K562 (cell line): ENCODE measurements around the gene NPS. TPM values are rescaled to one million over a fixed set of nuclear protein-coding genes. Genes with fewer than 3 reads are reported as not detected.

Experiments
- ATAC-seq: fragments of 200-7000 bp; cut with Tn5 transposase; 3 replicates; pipeline ENCODE4 v1.9.1; 2020; ENCODE audit warnings: moderate library complexity
- Bru-seq: library from RNA; stranded (reverse); fragments of 400-500 nt; gene quantifications from one replicate; lab custom pipeline; 2021; lab: Mats Ljungman, UMichigan
- BruChase-seq, 2 experiments: library from RNA; stranded (reverse); fragments of 400-500 nt; gene quantifications; one replicate each; lab custom pipeline; 2021; lab: Mats Ljungman, UMichigan
- BruUV-seq: library from RNA; stranded (reverse); fragments of 400-500 nt; replicated peaks from 2 replicates; lab custom pipeline; 2021; lab: Mats Ljungman, UMichigan
- CTCF ChIA-PET: fragments of 300-600 bp; formaldehyde crosslinking; extraction: SDS; loops from one replicate; lab custom pipeline; 2021; ENCODE audit warnings: low intra/inter-chr PET ratio; lab: Yijun Ruan, JAX
- POLR2A ChIA-PET: fragments of 300-600, 350-650 bp; sonication (Branson Sonifier 250); formaldehyde crosslinking; extraction: SDS; loops from one replicate; lab custom pipeline; 2021; ENCODE audit warnings: antibody characterized with exemption, inconsistent platforms; lab: Yijun Ruan, JAX
- DNase-seq, 4 experiments: peaks; one replicate each; pipeline versions ENCODE4 v3.0.0 to v3.0.0-alpha.2; 2011 to 2018; ENCODE audit warnings: low spot score in 3 of 4, mixed read lengths in 3 of 4; ENCODE audit errors: extremely low read depth in 1 of 4
- FAIRE-seq: peaks from 2 replicates; lab custom pipeline; 2011; peaks lifted over from hg19 to GRCh38; lab: Jason Lieb, UNC
- H2AFZ ChIP-seq: 2 replicates; pipeline ENCODE4 v1.6.0; 2011; ENCODE audit warnings: low read depth, low read length, control low read depth, inconsistent platforms
- H3K27ac ChIP-seq: fragments of 200-600 bp; 3 replicates; pipeline ENCODE4 v1.8.0; 2011; ENCODE audit warnings: low read depth, mild to moderate bottlenecking, control low read depth, inconsistent platforms, low read length, moderate library complexity, mixed read lengths; ENCODE audit errors: extremely low read depth
- H3K27me3 ChIP-seq, 2 experiments: fragments of 300-600 bp in 1 of 2; 2 replicates in 1 of 2; 3 replicates in 1 of 2; pipeline versions ENCODE4 v1.6.0 to v1.8.0; 2011; ENCODE audit warnings: inconsistent platforms in 2 of 2, low read length in 2 of 2, mild to moderate bottlenecking in 1 of 2, mixed read lengths in 1 of 2, moderate library complexity in 1 of 2; ENCODE audit not compliant: control insufficient read depth in 2 of 2, insufficient read depth in 2 of 2
- H3K36me3 ChIP-seq: fragments of 300-600 bp; 3 replicates; pipeline ENCODE4 v1.8.0; 2011; ENCODE audit warnings: mild to moderate bottlenecking, low read length, inconsistent platforms; ENCODE audit not compliant: control insufficient read depth, insufficient read depth
- H3K4me1 ChIP-seq, 2 experiments: fragments of 200-600 bp in 1 of 2; replicated peaks in 1 of 2; 2 replicates in 1 of 2; 3 replicates in 1 of 2; pipeline versions ENCODE4 v1.5.1 to v1.8.0; 2011; ENCODE audit warnings: inconsistent platforms in 2 of 2, low read length in 2 of 2, mild to moderate bottlenecking in 1 of 2, mixed read lengths in 1 of 2, moderate library complexity in 1 of 2; ENCODE audit not compliant: control insufficient read depth in 2 of 2, insufficient read depth in 2 of 2
- H3K4me2 ChIP-seq: 2 replicates; pipeline ENCODE4 v1.6.1; 2011; ENCODE audit warnings: low read length, control low read depth, inconsistent platforms, mixed read lengths; ENCODE audit not compliant: insufficient read depth
- H3K4me3 ChIP-seq: fragments of 200-600 bp; sonication (generic), shearing (Covaris generic); 2 replicates; pipeline ENCODE4 v1.5.1; 2016; ENCODE audit warnings: control low read depth, inconsistent platforms
- H3K79me2 ChIP-seq: fragments of 200-600 bp; 3 replicates; pipeline ENCODE4 v1.8.0; 2011; ENCODE audit warnings: low read length, inconsistent platforms; ENCODE audit not compliant: control insufficient read depth, insufficient read depth
- H3K9ac ChIP-seq, 2 experiments: 2 replicates each; pipeline versions ENCODE4 v1.6.0 to v1.6.1; 2011; ENCODE audit warnings: low read depth in 2 of 2, low read length in 2 of 2, control low read depth in 1 of 2, inconsistent platforms in 1 of 2, mild to moderate bottlenecking in 1 of 2, mixed read lengths in 1 of 2; ENCODE audit not compliant: insufficient read depth in 1 of 2
- H3K9me1 ChIP-seq: one replicate; pipeline ENCODE4 v1.6.0; 2011; ENCODE audit warnings: inconsistent platforms, mild to moderate bottlenecking, low read length, moderate library complexity; ENCODE audit not compliant: control insufficient read depth, insufficient read depth
- H3K9me3 ChIP-seq: replicated peaks from 2 replicates; pipeline ENCODE4 v1.5.1; 2011; ENCODE audit warnings: low read depth, low read length, inconsistent platforms; ENCODE audit not compliant: control insufficient read depth, insufficient read depth
- H4K20me1 ChIP-seq: replicated peaks from 2 replicates; pipeline ENCODE4 v1.6.1; 2011; ENCODE audit warnings: low read length, inconsistent platforms, mixed read lengths; ENCODE audit not compliant: control insufficient read depth, insufficient read depth
- COPS2 ChIP-seq: fragments of 450-650 bp; conservative IDR thresholded peaks from 2 replicates; pipeline ENCODE4 v1.6.1; 2016; ENCODE audit warnings: mild to moderate bottlenecking, moderate library complexity
- MCM2 ChIP-seq: fragments of 450-650 bp; IDR thresholded peaks from 2 replicates; pipeline ENCODE4 v1.6.1; 2017; ENCODE audit warnings: low read depth, mild to moderate bottlenecking
- NR2F6 ChIP-seq: fragments of 450-650 bp; formaldehyde crosslinking; IDR thresholded peaks from 2 replicates; pipeline ENCODE4 v1.4.0; 2020; ENCODE audit warnings: mild to moderate bottlenecking
- ZNF384 ChIP-seq: IDR thresholded peaks from 2 replicates; pipeline ENCODE4 v1.6.1; 2012; ENCODE audit warnings: low read depth, low read length, improper control_type of control experiment
- WGBS: fragments of 100-300 bp; shearing (Covaris generic); methylation state at CpG from one replicate; pipeline ENCODE4 v1.1.6; 2016; ENCODE audit warnings: low coverage, mixed read lengths; ENCODE audit not compliant: insufficient coverage; ENCODE audit errors: missing lambda C conversion rate; 5-methylcytosine and 5-hydroxymethylcytosine counted together
- in situ Hi-C: fragments of 300-500 bp; cut with MboI; formaldehyde crosslinking; loops from 4 replicates; pipeline ENCODE4 v1.15.0; 2018; ENCODE audit warnings: inconsistent platforms, mixed read lengths
- intact Hi-C: fragments of 100-400 bp; cut with micrococcal nuclease; formaldehyde crosslinking; loops from 2 replicates; pipeline ENCODE4 v1.14.2; 2022
- long read RNA-seq, 3 experiments: library from polyadenylated mRNA in 2 of 3; library from RNA in 1 of 3; unstranded in 2 of 3; stranded (forward) in 1 of 3; transcript quantifications; one replicate each; pipeline ENCODE4 v2.0.0, GENCODE V29; 2019 to 2022
- polyA minus RNA-seq, 3 experiments: library from RNA; depleted of rRNA, polyadenylated mRNA; stranded (reverse); fragments of >200 nt; gene quantifications; 2 replicates each; pipeline ENCODE4 v1.2.3, GENCODE V29; 2011
- polyA plus RNA-seq, 8 experiments: library from polyadenylated mRNA; depleted of rRNA in 4 of 8; stranded (reverse) in 5 of 8; unstranded in 3 of 8; fragments of >200 nt; fragmentation: Nextera tagmentation in 2 of 8; fragmentation: Illumina TruSeq in 1 of 8; extraction: Ambion mirVana in 2 of 8; extraction: Trizol in 1 of 8; gene quantifications; 2 replicates each; pipeline versions ENCODE4 v1.2.1 to v1.2.3, GENCODE V29; 2011 to 2014; ENCODE audit warnings: inconsistent platforms in 1 of 8, missing spikeins in 1 of 8
- total RNA-seq, 7 experiments: library from RNA; depleted of rRNA in 6 of 7; stranded (reverse); fragments of >200 nt in 6 of 7; fragmentation: Illumina TruSeq in 2 of 7; extraction: Trizol in 2 of 7; gene quantifications; 2 replicates each; pipeline versions ENCODE4 v1.2.1 to v1.2.3, GENCODE V29; 2011 to 2021; ENCODE audit warnings: low replicate concordance in 1 of 7
- TF ChIP-seq, protein P1 (sequence below): IDR thresholded peaks from 3 replicates; pipeline ENCODE4 v1.6.1; 2011; ENCODE audit warnings: borderline replicate concordance, mild to moderate bottlenecking, moderate library complexity; ENCODE audit not compliant: insufficient read length; ENCODE audit errors: extremely low read depth
- TF ChIP-seq, protein P2 (sequence below), 3 experiments: fragments of 200-800 bp in 1 of 3; fragments of 250-450 bp in 1 of 3; fragments of 450-650 bp in 1 of 3; sonication (Bioruptor Pico) in 1 of 3; sonication (Bioruptor generic) in 1 of 3; formaldehyde crosslinking in 1 of 3; IDR thresholded peaks; 2 replicates each; pipeline versions ENCODE4 v1.6.1 to v1.8.0; 2016 to 2022; ENCODE audit warnings: mild to moderate bottlenecking in 2 of 3, missing genetic modification characterization in 2 of 3, missing compliant biosample characterization in 1 of 3, moderate library complexity in 1 of 3
- TF ChIP-seq, protein P3 (sequence below): IDR thresholded peaks from 2 replicates; pipeline ENCODE4 v1.6.1; 2014; ENCODE audit warnings: antibody characterized with exemption

The NPS gene, protein sequence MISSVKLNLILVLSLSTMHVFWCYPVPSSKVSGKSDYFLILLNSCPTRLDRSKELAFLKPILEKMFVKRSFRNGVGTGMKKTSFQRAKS
- total RNA-seq (2011; cell fraction: chromatin; rRNA removed; ENCODE audit: low replicate concordance): not detected in 2 replicates
- not detected in 2 replicates for total RNA-seq (2011; cell fraction: nucleolus; rRNA removed)
- not detected in 2 replicates for total RNA-seq (2011; cell fraction: nucleoplasm; rRNA removed)
- total RNA-seq (2014; rRNA removed): not detected in 2 replicates
- not detected in 2 replicates for total RNA-seq (2014; rRNA removed; fragmentation: Illumina TruSeq; extraction: Trizol)
- not detected in 2 replicates for total RNA-seq (2015; rRNA removed; fragmentation: Illumina TruSeq; extraction: Trizol)
- not detected in 2 replicates for total RNA-seq (2021)
- polyA plus RNA-seq (2011; rRNA removed): not detected in 2 replicates
- not detected in 2 replicates for polyA plus RNA-seq (2011; cell fraction: cytosol; rRNA removed)
- polyA plus RNA-seq (2011; cell fraction: nucleus; rRNA removed): not detected in 2 replicates
- not detected in 2 replicates for polyA plus RNA-seq (2012)
- polyA plus RNA-seq (2014; fragmentation: Illumina TruSeq; extraction: Trizol): not detected in 2 replicates
- polyA plus RNA-seq (2014; fragmentation: Nextera tagmentation; extraction: Ambion mirVana): not detected
- not detected in 2 replicates for polyA plus RNA-seq (2014; rRNA removed)
- not detected in 2 replicates for polyA minus RNA-seq (2011; rRNA and poly(A)+ RNA removed)
- not detected in 2 replicates for polyA minus RNA-seq (2011; cell fraction: cytosol; rRNA and poly(A)+ RNA removed)
- not detected in 2 replicates for polyA minus RNA-seq (2011; cell fraction: nucleus; rRNA and poly(A)+ RNA removed)
- Bru-seq, nascent RNA: not detected
- BruChase-seq, experiment 1, labeled RNA remaining after a 2-hour chase: not detected
- BruChase-seq, experiment 2, labeled RNA remaining after a 6-hour chase: not detected
- long read RNA-seq, experiment 1: 0 reads
- long read RNA-seq, experiment 2: 0 reads
- long read RNA-seq, experiment 3: 0 reads

DNA sequence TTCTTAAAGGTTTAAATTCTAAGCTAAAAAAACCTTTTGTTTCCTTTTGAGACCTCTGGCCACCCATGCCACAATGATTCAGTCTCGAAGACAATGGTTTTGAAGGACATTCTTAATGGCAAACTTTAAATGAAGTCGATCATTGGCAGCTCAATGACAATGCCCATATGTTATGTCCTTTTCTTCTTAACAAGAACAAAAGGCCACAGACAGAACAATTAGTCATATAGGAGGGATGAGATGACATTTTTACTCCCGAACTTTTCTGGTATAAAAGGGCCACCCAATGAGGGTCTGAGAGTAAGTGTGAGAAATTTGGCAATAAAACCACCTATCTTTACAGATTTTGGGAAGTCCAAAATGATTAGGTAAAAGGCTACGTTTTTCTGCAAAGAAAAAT is at the start of gene NPS:
Gene NPS, plus strand, starts transcription at position 301 of the 400 bp plus-strand sequence. Its CDS starts 60 bp downstream, at position 361.
- Histone ChIP-seq H3K36me3 (no peaks in the 10 kb centered on the region), H4K20me1 (no peaks in the 10 kb centered on the region), H3K4me2 (no peak within 1 kb of the TSS), H3K4me1 (no peaks in the 10 kb centered on the region), H3K9me1 (no peaks in the 10 kb centered on the region), H3K9me3 (no peaks in the 10 kb centered on the region), H3K27ac (no peak within 1 kb of the TSS), H3K9ac (no peak within 1 kb of the TSS), H3K27me3 (no peaks in the 10 kb centered on the region), H2AFZ (no peak within 1 kb of the TSS), H3K4me3 (no peak within 1 kb of the TSS), H3K79me2 (no peaks in the 10 kb centered on the region)
- DNase-seq (no peak), FAIRE-seq (no peak), ATAC-seq (no peak)
- 0% methylated on average over 4 of the region's 4 CpGs for WGBS
- no TSS peak for BruUV-seq
- CTCF ChIA-PET: no interaction called here
- intact Hi-C loops (no loop called here), in situ Hi-C loops (no loop called here)
- POLR2A ChIA-PET: interaction anchor here (0.6 kb wide), 1 partner anchor 146 kb away, joined by 3 read pairs; no protein-coding TSS in a partner anchor
- TF ChIP-seq ZNF384 (no peak), NR2F6 (CRISPR knock-in tag) (no peak), COPS2 (no peak), MCM2 (no peak)
- TF ChIP-seq, protein P1, sequence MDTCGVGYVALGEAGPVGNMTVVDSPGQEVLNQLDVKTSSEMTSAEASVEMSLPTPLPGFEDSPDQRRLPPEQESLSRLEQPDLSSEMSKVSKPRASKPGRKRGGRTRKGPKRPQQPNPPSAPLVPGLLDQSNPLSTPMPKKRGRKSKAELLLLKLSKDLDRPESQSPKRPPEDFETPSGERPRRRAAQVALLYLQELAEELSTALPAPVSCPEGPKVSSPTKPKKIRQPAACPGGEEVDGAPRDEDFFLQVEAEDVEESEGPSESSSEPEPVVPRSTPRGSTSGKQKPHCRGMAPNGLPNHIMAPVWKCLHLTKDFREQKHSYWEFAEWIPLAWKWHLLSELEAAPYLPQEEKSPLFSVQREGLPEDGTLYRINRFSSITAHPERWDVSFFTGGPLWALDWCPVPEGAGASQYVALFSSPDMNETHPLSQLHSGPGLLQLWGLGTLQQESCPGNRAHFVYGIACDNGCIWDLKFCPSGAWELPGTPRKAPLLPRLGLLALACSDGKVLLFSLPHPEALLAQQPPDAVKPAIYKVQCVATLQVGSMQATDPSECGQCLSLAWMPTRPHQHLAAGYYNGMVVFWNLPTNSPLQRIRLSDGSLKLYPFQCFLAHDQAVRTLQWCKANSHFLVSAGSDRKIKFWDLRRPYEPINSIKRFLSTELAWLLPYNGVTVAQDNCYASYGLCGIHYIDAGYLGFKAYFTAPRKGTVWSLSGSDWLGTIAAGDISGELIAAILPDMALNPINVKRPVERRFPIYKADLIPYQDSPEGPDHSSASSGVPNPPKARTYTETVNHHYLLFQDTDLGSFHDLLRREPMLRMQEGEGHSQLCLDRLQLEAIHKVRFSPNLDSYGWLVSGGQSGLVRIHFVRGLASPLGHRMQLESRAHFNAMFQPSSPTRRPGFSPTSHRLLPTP: no peak
- TF ChIP-seq, protein P2, sequence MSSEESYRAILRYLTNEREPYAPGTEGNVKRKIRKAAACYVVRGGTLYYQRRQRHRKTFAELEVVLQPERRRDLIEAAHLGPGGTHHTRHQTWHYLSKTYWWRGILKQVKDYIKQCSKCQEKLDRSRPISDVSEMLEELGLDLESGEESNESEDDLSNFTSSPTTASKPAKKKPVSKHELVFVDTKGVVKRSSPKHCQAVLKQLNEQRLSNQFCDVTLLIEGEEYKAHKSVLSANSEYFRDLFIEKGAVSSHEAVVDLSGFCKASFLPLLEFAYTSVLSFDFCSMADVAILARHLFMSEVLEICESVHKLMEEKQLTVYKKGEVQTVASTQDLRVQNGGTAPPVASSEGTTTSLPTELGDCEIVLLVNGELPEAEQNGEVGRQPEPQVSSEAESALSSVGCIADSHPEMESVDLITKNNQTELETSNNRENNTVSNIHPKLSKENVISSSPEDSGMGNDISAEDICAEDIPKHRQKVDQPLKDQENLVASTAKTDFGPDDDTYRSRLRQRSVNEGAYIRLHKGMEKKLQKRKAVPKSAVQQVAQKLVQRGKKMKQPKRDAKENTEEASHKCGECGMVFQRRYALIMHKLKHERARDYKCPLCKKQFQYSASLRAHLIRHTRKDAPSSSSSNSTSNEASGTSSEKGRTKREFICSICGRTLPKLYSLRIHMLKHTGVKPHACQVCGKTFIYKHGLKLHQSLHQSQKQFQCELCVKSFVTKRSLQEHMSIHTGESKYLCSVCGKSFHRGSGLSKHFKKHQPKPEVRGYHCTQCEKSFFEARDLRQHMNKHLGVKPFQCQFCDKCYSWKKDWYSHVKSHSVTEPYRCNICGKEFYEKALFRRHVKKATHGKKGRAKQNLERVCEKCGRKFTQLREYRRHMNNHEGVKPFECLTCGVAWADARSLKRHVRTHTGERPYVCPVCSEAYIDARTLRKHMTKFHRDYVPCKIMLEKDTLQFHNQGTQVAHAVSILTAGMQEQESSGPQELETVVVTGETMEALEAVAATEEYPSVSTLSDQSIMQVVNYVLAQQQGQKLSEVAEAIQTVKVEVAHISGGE (CRISPR knock-in tag; IDR thresholded peaks at IDR 0.05): no peak
- TF ChIP-seq, protein P3, sequence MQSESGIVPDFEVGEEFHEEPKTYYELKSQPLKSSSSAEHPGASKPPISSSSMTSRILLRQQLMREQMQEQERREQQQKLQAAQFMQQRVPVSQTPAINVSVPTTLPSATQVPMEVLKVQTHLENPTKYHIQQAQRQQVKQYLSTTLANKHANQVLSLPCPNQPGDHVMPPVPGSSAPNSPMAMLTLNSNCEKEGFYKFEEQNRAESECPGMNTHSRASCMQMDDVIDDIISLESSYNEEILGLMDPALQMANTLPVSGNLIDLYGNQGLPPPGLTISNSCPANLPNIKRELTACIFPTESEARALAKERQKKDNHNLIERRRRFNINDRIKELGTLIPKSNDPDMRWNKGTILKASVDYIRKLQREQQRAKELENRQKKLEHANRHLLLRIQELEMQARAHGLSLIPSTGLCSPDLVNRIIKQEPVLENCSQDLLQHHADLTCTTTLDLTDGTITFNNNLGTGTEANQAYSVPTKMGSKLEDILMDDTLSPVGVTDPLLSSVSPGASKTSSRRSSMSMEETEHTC: no peak
